A549 (cell line): ENCODE results near the gene MAPKAP1. TPM values are rescaled to one million over a fixed set of nuclear protein-coding genes. Genes with fewer than 3 reads are reported as not detected.

Experiments
- ATAC-seq, 2 experiments: fragments of 200-7000 bp in 1 of 2; fragments of >200 bp in 1 of 2; cut with Nextera tagmentation in 1 of 2; cut with Tn5 transposase in 1 of 2; 3 replicates each; pipeline versions ENCODE4 v1.8.0 to v1.9.1; 2018 to 2020; ENCODE audit warnings: mild to moderate bottlenecking in 1 of 2, moderate library complexity in 1 of 2
- CTCF ChIA-PET: fragments of 300-600 bp; sonication (Branson Sonifier 250); formaldehyde crosslinking; extraction: SDS; loops from one replicate; lab custom pipeline; 2021; ENCODE audit warnings: antibody characterized with exemption, inconsistent platforms; lab: Yijun Ruan, JAX
- POLR2A ChIA-PET: fragments of 350-600 bp; formaldehyde crosslinking; extraction: SDS; loops from one replicate; lab custom pipeline; 2021; ENCODE audit warnings: antibody characterized with exemption, inconsistent platforms; lab: Yijun Ruan, JAX
- DNase-seq, 2 experiments: peaks; one replicate each; pipeline versions ENCODE4 v3.0.0 to v3.0.0-alpha.2; 2011 to 2016; ENCODE audit warnings: low read depth in 1 of 2, low spot score in 1 of 2
- FAIRE-seq: peaks from 2 replicates; lab custom pipeline; 2011; peaks lifted over from hg19 to GRCh38; lab: Jason Lieb, UNC
- H3K27ac ChIP-seq, 2 experiments: fragments of >200 bp; sonication (Bioruptor Twin); formaldehyde crosslinking; 3 replicates each; pipeline ENCODE4 v1.5.1; 2016 to 2017
- H3K4me1 ChIP-seq: fragments of >200 bp; sonication (Bioruptor Twin); formaldehyde crosslinking; 3 replicates; pipeline ENCODE4 v1.6.1; 2016
- H3K4me2 ChIP-seq: fragments of >200 bp; sonication (Bioruptor Twin); formaldehyde crosslinking; 3 replicates; pipeline ENCODE4 v1.6.1; 2016
- H3K4me3 ChIP-seq: fragments of >200 bp; sonication (Bioruptor Twin); formaldehyde crosslinking; 3 replicates; pipeline ENCODE4 v1.5.1; 2016
- H3K9me3 ChIP-seq: fragments of >200 bp; sonication (Bioruptor Twin); formaldehyde crosslinking; 3 replicates; pipeline ENCODE4 v1.6.1; 2016
- BHLHE40 ChIP-seq: IDR thresholded peaks from 2 replicates; pipeline ENCODE4 v1.6.1; 2012; ENCODE audit warnings: low read depth, low read length, inconsistent platforms
- CEBPB ChIP-seq, 2 experiments: fragments of >200 bp in 1 of 2; sonication (Bioruptor Twin) in 1 of 2; formaldehyde crosslinking in 1 of 2; IDR thresholded peaks; 2 replicates each; pipeline ENCODE4 v1.6.1; 2012 to 2016
- CHD4 ChIP-seq: fragments of 200-600 bp; sonication (generic); IDR thresholded peaks from 2 replicates; pipeline ENCODE4 v1.6.1; 2016; ENCODE audit warnings: antibody characterized with exemption, mild to moderate bottlenecking, borderline replicate concordance
- FOXS1 ChIP-seq: fragments of 250-450 bp; sonication (Bioruptor Pico); IDR thresholded peaks from 2 replicates; pipeline ENCODE4 v1.5.0; 2020; ENCODE audit warnings: mild to moderate bottlenecking, moderate library complexity
- HEYL ChIP-seq: fragments of 250-450 bp; sonication (Bioruptor Pico); IDR thresholded peaks from 2 replicates; pipeline ENCODE4 v1.8.0; 2021; ENCODE audit warnings: mild to moderate bottlenecking, moderate library complexity
- HMGXB4 ChIP-seq: fragments of 250-450 bp; sonication (Bioruptor Pico); IDR thresholded peaks from 2 replicates; pipeline ENCODE4 v1.5.0; 2021; ENCODE audit warnings: mild to moderate bottlenecking, moderate library complexity, borderline replicate concordance
- HOXA7 ChIP-seq: fragments of 250-450 bp; sonication (Bioruptor Pico); IDR thresholded peaks from 2 replicates; pipeline ENCODE4 v1.5.0; 2020; ENCODE audit warnings: mild to moderate bottlenecking, moderate library complexity
- KDM1A ChIP-seq: fragments of 200-600 bp; sonication (generic); IDR thresholded peaks from 2 replicates; pipeline ENCODE4 v1.6.1; 2016; ENCODE audit warnings: low read depth, mild to moderate bottlenecking
- KDM5A ChIP-seq: fragments of 200-600 bp; sonication (generic); IDR thresholded peaks from 2 replicates; pipeline ENCODE4 v1.6.1; 2016; ENCODE audit warnings: antibody characterized with exemption, mild to moderate bottlenecking
- MYC ChIP-seq: IDR thresholded peaks from 2 replicates; pipeline ENCODE4 v1.6.1; 2012; ENCODE audit warnings: mild to moderate bottlenecking, inconsistent platforms, low read length, improper control_type of control experiment, borderline replicate concordance
- PBX3 ChIP-seq: IDR thresholded peaks from 2 replicates; pipeline ENCODE4 v1.6.1; 2012
- PHF8 ChIP-seq: fragments of 200-600 bp; sonication (generic); IDR thresholded peaks from 2 replicates; pipeline ENCODE4 v1.6.1; 2016; ENCODE audit warnings: low read depth, mild to moderate bottlenecking, antibody characterized with exemption, moderate library complexity, borderline replicate concordance
- POLR2A ChIP-seq: IDR thresholded peaks from 2 replicates; pipeline ENCODE4 v1.6.1; 2012; ENCODE audit warnings: mild to moderate bottlenecking, low read length
- RCOR1 ChIP-seq: fragments of 150-350 bp; IDR thresholded peaks from 2 replicates; pipeline ENCODE4 v1.6.1; 2014; ENCODE audit warnings: antibody characterized with exemption, low read length, low read depth
- SREBF2 ChIP-seq: fragments of 450-650 bp; IDR thresholded peaks from 2 replicates; pipeline ENCODE4 v1.6.1; 2014; ENCODE audit warnings: mild to moderate bottlenecking, moderate library complexity
- ZC3H11A ChIP-seq: fragments of 450-650 bp; IDR thresholded peaks from 2 replicates; pipeline ENCODE4 v1.6.1; 2014; ENCODE audit warnings: antibody characterized with exemption, mild to moderate bottlenecking
- ZFP36 ChIP-seq: fragments of 450-650 bp; IDR thresholded peaks from 2 replicates; pipeline ENCODE4 v1.6.1; 2014; ENCODE audit warnings: borderline replicate concordance; ENCODE audit not compliant: partially characterized antibody
- ZSCAN20 ChIP-seq: fragments of 250-450 bp; sonication (Bioruptor Pico); IDR thresholded peaks from 2 replicates; pipeline ENCODE4 v1.8.0; 2022; ENCODE audit warnings: mild to moderate bottlenecking, moderate library complexity
- WGBS: methylation state at CpG from one replicate; pipeline ENCODE4 v1.1.6; 2017; ENCODE audit errors: missing lambda C conversion rate; 5-methylcytosine and 5-hydroxymethylcytosine counted together
- polyA plus RNA-seq, 4 experiments: library from polyadenylated mRNA; depleted of rRNA in 3 of 4; stranded (reverse); fragments of >200 nt; fragmentation: RNase III in 1 of 4; extraction: RNeasy Plus Mini Kit Qiagen cat#74134 plus additional on column Dnase treatment in 1 of 4; gene quantifications; 2 replicates in 3 of 4; 3 replicates in 1 of 4; pipeline ENCODE4 v1.2.3, GENCODE V29; 2011 to 2017
- TF ChIP-seq, protein P1 (sequence below): IDR thresholded peaks from 2 replicates; pipeline ENCODE4 v1.6.1; 2012
- TF ChIP-seq, protein P2 (sequence below): fragments of 450-650 bp; IDR thresholded peaks from 2 replicates; pipeline ENCODE4 v1.6.1; 2014; ENCODE audit warnings: antibody characterized with exemption

Gene MAPKAP1
- polyA plus RNA-seq, 2 of the 4 experiments (the other 2 are of a cell fraction): 49.9 to 119 TPM

- POLR2A ChIA-PET: no interaction called here
Measured at GRCh38 chr9:125439434-125440272, 267.4 kb downstream of the MAPKAP1 start.

GRCh38 chr9:125438506-125439433, 268.2 kb downstream of the MAPKAP1 start:
- 92% methylated on average over 31 of the region's 32 CpGs for whole genome bisulfite sequencing
- Histone ChIP-seq H3K4me1 (no peaks in the 10 kb centered on the region), H3K27ac (no peak overlapping the region), H3K4me3 (no peak overlapping the region), H3K4me2 (no peak overlapping the region), H3K9me3 (no peaks in the 10 kb centered on the region)
- FAIRE-seq (no peak), ATAC-seq (no peak), DNase-seq (no peak)
- ChIA-PET POLR2A (no interaction called here), CTCF (interaction anchor here (0.9 to 1.7 kb wide), 6 partner anchors 9 to 31 kb away, joined by 3 to 7 read pairs (median 4); no protein-coding TSS in a partner anchor)
- TF ChIP-seq, protein P1, sequence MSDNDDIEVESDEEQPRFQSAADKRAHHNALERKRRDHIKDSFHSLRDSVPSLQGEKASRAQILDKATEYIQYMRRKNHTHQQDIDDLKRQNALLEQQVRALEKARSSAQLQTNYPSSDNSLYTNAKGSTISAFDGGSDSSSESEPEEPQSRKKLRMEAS: no peak
- TF ChIP-seq ZSCAN20 (CRISPR knock-in tag) (no peak), HEYL (CRISPR knock-in tag) (no peak), ZC3H11A (no peak), HOXA7 (CRISPR knock-in tag) (no peak), KDM5A (no peak), BHLHE40 (no peak), PHF8 (no peak), POLR2A (no peak), CHD4 (no peak), RCOR1 (no peak), KDM1A (no peak)

More at GRCh38 chr9:125439434-125440272, 267.4 kb downstream of the MAPKAP1 start:
- no peak overlapping the region for H3K27ac ChIP-seq
- no peak overlapping the region for H3K4me3 ChIP-seq
- H3K9me3 ChIP-seq: no peaks in the 10 kb centered on the region
- CTCF ChIA-PET: interaction anchor here (1.1 to 1.7 kb wide), 3 partner anchors 12 to 32 kb away, joined by 3 to 7 read pairs (median 5); no protein-coding TSS in a partner anchor
- no peaks in the 10 kb centered on the region for H3K4me1 ChIP-seq
- FAIRE-seq (no peak), DNase-seq (no peak), ATAC-seq (no peak)
- 91% methylated on average over 21 of the region's 21 CpGs for WGBS
- TF ChIP-seq PBX3: no peak
- no peak for TF ChIP-seq HMGXB4 (CRISPR knock-in tag)
- TF ChIP-seq CEBPB (IDR thresholded peaks at IDR 0.05): no peak
- TF ChIP-seq FOXS1 (CRISPR knock-in tag): no peak
- TF ChIP-seq MYC: no peak
- TF ChIP-seq POLR2A: no peak
- TF ChIP-seq PHF8: no peak
- no peak for TF ChIP-seq KDM5A
- TF ChIP-seq SREBF2: no peak
- TF ChIP-seq ZFP36: no peak
- TF ChIP-seq, protein P2, sequence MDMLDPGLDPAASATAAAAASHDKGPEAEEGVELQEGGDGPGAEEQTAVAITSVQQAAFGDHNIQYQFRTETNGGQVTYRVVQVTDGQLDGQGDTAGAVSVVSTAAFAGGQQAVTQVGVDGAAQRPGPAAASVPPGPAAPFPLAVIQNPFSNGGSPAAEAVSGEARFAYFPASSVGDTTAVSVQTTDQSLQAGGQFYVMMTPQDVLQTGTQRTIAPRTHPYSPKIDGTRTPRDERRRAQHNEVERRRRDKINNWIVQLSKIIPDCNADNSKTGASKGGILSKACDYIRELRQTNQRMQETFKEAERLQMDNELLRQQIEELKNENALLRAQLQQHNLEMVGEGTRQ: no peak
- H3K4me2 ChIP-seq: no peak overlapping the region
